Activated gamma-delta T cell (primary cell): ENCODE results near the gene TCAIM.
"Not testable (repeated sequence)": the region's sequence is repeated elsewhere in the genome, so short reads cannot be mapped to it uniquely, and the experiment has no call there.

ENCODE experiments used
- DNase-seq: peaks from one replicate; lab custom pipeline; 2025; lab: John Stamatoyannopoulos, UW

TCAIM gene

DNA sequence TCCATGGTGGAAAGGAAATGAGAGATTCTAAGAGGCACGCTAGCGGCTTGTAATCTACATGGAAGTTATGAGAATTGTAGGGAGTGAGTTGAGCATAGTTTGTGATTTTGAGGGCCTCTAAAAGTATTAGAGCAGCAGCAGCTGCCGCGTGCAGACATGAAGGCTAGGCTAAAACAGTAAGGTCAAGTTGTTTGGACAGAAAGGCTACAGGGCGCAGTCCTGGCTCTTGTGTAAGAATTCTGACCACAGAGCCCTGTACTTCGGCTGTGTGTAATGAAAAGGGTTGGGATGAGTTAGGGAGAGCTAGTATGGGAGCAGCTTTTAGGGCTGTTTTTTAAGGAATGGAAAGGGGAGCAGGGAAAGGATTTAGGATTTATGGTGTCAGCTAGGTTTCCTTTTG is 8.0 kb downstream of the TCAIM start:
- not testable (repeated sequence) for DNase-seq

DNA sequence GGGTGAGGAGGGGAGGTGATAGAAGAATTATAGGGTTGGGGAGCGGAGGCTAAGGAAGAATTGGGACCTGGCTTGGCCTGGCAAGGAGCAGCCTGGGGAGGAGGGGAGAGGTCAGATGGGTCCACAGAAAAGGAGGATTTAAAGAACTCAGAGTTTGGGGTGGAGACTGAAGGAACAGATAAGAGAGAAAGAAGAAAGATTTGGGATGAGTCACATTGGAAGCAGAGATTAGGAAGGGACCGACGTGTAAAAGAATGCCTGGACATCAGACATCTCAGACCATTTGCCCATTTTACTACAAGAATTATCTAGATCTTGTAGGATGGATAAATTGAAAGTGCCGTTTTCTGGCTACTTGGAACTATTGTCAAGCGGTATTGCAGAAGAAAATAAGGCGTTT is 10.4 kb downstream of the TCAIM start:
- DNase-seq = no peak

DNA sequence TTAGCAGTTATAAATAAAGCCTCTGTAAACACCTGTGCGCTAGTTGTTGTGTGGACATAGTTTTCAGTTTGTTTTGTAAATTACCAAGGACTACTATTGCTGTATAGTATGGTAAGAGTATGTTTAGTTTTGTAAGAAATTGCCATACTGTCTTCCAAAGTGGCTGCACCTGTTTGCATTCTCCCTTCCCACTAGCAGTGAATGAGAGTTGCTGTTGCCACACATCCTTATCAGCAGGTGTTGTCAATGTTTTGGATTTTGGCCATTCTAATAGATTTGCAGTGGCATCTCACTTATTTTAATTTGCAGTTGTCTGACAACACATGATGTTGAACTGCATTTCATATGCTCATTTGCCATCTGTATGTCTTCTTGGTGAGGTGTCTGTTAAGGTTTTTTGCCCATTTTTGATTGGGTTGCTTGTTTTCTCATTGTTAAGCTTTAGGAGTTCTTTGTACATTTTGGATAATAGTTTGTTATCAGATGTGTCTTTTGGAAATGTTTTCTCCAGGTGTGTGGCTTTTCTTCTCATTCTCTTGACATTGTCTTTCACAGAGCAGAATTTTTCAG is 14.9 kb downstream of the TCAIM start:
- no peak for DNase-seq

DNA sequence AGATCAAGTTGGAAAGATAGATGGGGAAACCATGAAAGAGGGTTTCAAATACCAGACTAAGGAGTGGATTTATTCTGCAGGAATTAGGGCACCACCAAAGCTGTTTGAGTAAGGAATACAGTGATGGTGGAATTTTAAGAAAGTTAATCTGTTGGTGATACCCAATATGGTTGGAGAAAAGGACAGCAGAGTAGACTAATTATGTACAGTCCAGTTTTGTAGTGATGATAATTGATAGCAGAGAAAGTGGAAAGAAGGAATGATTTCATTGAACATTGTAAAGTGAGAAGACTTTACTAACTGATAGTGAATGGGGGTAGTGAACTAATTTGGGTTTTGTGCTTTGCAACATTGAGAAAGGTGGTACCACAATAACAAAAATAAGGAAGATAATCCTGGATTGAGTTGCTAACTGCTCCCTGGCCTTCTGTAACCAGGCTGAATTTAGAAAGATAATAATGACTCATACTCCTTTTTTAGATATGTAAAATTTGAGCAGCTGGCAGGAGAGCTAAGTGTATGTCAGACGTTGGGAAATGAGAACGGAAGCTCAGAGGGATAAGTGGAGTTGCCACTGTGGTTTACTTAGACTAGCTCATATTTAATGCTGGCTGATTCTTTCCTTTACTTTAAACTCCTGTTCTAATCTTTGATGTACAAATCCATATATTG is 16.9 kb downstream of the TCAIM start:
- no peak for DNase-seq

DNA sequence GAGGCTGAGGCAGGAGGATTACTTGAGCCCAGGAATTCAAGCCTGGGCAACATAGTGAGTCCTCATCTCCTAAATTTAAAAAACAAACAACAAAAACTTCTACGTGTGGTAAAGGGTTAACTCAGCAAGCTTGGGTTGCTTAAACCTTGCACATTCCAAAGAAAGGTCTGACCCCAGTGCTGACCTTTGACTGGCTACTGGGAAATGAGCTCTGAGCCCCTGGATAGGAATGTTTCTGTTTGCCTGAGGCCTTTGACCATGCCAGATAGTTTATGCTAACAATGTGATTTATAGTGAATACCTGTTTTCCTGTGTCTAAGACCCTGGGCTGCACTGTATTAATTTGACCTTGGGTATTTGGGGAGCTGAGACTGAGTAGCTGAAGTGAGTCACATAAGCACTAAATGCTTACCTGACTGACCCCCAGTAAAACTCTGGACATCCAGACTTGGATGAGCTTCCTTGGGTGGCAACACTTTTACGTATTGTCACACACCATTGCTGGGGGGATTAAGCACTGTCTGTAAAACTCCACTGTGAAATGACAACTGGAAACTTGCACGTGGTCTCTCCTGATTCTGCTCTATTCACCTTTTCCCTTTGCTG is 20.7 kb downstream of the TCAIM start:
- DNase-seq = no peak

DNA sequence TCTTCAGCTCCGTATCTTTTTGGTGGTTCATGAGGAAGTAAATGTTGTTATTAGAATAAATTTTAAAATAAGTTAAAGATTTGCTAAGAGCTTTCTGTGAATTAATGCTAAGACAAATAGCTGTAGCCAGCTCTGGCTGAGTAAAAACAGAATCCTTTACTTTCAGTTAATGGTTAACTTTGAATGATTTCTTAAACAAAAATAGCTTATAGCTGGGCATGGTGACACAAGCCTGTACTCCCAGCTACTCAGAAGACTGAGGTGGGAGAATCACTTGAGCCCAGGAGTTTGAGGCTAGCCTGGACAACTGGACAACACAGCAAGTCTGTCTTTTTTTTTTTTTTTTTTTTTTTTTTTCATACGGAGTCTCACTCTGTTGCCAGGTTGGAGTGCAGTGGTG is 25.0 kb downstream of the TCAIM start:
- no peak for DNase-seq

DNA sequence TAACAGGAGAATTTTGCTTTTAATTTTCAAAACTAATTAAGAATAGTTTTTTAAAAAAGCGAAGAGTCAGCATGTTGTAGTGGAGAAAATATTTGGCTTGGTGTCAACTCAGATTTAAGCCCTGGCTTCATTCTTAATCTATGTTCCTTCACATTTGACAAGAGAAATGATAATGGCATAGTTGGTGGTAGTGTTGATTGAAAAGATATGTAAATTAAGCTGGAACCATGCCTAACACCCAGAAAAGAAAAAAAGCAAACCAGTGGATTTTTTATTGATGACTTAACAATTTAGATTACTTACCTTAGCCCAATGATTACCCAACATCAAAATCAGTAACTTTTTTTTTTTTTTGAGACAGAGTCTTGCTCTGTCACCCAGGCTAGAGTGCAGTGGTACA is 27.4 kb downstream of the TCAIM start:
- DNase-seq = no peak

DNA sequence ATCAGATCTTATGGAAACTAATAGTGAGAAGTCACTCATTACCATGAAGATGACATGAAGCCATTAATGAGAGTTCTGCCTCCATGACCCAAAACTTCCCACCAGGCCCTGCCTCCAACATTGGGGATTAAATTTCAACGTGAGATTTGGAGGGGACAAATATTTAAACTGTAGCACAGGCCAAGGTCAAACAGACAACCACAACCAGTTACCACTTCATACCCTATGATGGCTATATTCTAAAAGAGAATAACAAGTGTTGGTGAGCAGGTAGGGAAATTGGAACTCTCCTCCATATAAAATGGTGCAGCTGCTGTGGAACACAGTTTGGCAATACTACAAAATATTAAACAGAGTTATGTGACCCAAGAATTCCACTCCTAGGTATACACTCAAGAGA is 36.9 kb downstream of the TCAIM start:
- DNase-seq = no peak

DNA sequence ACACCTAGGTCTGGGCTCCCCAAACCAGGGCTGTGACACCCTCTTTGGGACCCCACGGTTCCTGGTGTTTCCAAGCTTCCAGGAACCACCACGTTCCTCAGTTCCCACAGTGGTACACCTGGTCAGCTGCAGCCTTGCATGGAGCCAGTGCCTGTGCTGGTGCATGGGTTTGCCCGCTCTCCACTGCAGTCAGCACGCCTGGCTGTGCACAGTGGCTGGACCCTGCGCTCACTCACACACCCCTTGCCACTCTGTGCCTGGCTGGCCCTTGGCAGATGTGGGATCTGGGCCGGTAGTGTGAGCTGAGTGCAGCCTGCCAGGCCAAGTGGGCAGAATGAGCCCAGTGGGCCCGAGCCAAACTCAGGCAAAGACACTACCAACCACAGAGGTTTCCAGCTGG is 48.8 kb downstream of the TCAIM start:
- DNase-seq = no peak

DNA sequence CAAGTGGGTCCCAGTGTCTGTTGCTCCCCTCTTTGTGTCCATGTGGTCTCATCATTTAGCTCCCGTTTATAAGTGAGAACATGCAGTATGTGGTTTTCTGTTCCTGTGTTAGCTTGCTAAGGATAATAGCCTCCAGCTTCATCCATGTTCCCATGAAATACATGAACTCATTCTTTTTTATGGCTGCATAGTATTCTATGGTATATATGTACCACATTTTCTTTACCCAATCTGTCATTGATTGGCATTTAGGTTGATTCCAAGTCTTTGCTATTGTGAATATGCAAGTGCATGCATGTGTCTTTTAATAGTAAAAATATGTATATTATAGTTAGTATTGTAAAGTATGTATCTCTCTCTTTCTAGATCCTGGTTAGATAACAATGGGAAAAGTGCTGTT is 53.9 kb downstream of the TCAIM start:
- DNase-seq = no peak

DNA sequence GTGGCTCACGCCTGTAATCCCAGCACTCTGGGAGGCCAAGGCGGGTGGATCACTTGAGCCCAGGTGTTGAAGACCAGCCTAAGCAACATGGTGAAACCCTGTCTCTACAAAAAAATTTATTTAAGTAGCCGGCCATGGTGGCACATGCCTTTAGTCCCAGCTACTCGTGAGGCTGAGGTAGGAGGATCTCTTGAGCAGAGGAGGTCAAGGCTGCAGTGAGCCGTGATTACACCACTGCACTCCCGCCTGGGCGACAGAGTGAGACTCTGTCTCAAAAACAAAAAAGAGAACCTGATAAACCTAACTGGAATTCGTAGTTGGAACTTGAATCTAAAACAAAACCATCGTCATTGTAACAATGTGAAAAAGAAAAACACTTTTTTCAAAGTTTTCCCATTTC is 57.1 kb downstream of the TCAIM start:
- no peak for DNase-seq

DNA sequence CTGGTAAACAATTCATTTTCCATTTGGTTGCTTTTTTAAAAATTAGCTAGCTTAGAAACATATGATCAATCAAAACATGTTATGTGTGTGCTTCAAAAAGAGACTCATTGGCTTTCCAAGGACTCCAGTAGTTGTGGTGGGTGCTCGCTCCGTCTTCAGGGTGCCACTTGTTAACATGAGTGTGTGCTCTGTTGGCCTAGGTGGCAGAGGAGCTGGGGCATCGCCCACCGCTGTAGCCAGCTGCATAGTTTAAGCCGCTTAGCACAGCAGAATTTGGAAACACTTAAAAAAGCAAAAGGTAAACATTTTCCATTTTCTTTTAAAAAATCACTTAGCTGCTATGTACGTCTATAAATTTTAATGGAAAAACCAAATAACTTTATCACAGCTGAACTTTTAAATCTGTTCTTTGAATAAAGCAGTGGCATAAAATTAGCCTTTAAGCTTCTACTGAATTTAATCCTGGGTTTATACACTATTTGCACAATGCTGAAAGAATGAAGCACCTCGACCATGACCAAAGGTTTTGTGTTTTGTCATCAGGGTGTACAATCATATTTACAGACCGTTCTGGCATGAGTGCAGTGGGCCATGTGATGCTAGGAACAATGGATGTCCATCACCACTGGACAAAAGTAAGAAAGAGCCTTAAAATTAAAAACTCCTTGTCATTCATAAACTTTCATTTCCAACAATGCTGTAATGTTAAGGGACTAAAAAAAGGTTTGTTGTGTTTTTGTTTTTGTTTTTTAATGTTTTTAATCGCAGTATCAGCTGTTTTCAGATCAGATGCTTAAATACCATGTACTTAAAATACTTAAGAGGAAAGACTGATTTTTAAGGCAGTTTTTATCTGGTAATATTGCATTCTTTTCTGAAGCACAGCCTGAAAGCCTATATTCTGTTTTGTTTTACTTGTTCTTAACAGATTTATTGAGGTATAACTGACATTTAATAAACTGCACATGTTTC is 57.9 kb downstream of the TCAIM start:
- no peak for DNase-seq

DNA sequence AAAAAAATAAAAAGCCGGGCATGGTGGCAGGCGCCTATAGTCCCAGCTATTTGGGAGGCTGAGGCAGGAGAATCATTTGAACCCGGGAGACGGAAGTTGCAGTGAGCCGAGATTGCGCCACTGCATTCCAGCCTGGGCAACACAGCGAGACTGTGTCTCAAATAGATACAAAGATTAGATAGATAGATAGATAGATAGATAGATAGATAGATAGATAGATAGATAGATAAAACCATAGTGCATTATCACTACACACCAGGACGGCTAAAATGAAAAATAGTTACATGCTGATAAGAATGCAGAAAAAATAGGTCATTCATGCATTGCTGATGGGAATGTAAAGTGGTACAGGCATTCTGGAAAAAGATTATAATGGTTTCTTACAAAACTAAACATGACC is 59.7 kb downstream of the TCAIM start:
- DNase-seq = not testable (repeated sequence)

DNA sequence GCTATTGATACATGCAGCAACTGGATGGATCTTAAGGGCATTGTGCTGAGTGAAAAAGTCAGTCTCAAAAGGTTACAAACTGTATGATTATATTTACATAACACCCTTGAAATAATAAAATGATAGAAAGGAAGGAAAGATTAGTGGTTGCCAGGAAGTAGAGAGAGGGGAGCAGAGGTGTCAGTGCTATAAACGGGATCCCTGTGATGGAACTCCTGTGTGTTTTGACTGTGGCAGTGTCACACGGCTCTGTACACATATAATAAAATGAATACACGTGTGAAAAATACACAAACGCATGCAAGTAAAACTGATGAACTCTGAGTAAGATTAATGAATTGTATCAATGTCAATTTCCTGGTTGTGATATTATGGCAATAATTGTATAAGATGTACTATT is 60.3 kb downstream of the TCAIM start:
- DNase-seq = no peak

DNA sequence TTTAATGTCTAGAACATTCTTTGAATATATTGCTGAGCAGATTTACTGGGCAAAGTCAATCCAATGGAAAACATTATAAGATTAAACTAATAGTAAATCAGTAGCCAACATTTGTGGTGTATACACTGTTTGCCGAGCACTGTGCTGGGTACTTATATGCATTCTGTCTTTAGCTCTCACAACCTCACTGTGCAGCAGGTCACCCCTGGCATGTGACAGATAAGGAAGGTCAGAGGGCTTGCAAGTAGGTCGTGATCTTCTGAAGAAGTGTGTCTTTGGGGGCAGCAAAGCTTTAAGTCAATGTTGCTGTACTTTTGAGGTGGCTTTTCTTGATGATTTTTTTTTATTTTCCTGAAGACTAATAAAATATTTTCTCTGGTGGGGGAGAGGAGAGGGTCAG is 62.2 kb downstream of the TCAIM start:
- DNase-seq = no peak

DNA sequence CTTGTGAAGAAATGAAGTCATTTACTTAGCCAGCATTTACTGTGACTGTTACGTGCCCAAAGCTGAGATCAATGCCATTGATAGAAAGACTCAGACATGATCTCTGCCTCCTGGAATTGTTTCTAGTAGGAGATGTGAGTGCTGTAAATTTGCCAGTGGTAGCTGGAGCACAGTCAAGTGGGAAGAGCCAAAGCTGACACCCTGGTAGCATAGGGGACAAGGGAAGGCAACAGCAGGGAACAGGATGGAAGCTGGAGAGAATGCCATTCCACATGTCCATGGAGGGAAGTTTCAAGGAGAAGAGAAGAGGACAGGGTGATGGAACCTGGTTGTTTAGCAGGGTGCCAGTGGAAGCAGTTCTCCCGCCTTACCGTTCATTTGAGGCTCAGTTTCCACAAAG is 64.0 kb downstream of the TCAIM start:
- DNase-seq = no peak

DNA sequence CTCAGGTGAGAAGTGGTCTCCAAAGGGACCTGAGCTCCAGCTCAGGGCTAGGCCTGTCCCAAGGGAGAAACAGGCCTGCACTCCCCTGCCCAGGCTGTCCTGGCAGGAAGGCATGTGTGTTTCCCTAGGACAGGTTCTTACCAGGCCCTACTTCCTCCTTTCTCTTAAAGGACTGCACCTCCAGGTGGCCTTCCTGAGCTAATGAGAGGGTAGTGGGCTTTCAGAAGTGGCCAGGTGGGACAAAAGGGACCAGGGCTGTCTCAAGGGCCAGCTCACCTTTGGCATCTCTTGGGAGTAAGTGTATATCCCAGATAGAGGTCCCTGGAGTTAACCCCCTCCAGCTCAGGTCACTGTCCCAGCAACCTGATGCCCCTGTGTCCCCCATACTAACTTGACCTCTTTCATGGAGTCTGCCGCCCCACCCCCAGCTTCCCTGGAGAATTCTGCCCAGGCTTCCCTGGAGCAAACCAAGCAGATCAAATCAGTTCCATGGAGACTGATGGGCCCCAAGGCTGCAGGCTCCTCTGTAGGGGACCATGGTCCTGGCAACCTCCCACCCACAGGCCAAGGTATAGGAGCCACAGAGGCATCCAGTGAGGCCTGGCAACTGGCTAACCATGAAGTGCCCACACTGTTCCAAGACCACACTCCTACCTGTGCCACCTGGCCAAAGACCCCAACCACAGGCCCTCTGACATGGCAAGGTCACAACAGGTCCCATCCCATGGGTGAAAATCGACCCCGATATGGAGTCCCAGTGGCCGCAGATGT is 71.3 kb downstream of the TCAIM start:
- no peak for DNase-seq

DNA sequence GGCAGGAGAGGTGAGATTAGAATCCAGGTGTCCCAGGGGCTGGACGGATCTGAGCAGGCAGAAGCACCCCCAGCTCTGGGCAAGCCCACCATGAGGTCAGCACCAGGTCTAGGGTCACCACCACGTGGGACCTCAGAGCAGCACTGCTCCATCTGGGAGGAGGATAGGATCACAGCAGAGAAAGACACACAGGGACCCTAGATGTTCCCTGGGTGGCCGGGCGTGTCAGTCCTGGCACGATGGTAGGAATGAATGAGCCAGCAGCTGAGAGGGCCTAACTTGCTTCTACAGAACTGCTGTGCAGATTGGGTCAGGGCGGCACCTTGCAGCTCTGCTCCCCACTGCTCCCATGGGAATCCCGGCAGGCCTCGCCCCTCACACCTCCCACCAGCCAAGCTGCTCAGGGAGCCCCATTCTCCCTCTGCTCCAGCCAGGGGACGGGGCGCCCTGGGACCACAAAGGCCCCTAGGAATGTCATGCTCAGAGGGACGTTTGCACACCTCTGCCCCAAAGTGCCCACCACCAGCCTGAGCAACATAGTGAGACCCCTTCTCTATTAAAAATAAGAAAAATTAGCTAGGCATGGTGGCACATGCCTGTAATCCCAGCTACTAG is 72.6 kb downstream of the TCAIM start:
- no peak for DNase-seq

DNA sequence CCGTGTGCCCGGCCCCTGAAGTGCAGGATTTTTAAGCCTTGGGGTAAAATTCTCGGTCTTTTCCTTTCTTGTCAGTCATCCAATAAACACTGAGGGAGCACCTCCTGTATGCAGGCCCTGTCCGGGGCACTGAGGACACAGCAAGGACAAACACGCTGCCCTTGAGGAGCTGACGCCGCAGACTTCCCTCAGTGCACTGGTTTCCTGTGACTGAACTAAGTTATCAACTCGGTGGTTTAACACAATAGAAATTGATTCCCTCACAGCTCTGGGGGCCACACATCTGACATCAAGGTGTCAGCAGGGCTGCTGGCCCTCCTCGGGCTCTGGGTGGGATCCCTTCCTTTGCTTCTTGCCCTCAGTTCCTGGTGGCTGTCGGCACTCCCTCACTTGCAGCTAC is 73.8 kb downstream of the TCAIM start:
- no peak for DNase-seq

DNA sequence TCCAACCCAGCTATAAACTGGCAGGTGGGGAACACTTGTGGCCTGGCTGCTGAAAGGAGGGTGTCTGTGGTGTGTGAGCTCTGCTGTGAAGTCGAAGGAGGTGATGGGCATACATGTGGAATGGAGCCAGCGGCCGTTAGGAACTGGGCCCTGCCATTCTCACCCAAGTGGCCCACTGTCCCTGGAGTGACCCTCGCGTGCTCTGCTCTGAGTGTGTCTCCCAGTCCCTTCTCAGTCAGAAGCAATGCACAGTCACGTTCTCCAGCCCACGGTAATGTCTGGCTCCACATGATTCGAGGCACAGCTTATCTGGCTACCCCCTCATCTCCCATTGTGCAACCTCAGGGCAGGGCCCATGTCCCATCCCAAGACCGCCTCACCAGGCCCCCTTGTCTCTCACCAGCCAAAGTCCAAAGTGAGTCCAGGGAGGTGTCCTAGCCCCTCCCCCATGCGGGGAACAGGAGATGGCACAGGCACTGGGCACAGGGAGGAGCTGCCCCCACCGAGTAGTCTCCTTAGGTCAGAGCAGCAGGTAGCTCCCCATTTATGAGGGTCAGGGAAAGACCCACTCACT is 76.0 kb downstream of the TCAIM start:
- no peak for DNase-seq

DNA sequence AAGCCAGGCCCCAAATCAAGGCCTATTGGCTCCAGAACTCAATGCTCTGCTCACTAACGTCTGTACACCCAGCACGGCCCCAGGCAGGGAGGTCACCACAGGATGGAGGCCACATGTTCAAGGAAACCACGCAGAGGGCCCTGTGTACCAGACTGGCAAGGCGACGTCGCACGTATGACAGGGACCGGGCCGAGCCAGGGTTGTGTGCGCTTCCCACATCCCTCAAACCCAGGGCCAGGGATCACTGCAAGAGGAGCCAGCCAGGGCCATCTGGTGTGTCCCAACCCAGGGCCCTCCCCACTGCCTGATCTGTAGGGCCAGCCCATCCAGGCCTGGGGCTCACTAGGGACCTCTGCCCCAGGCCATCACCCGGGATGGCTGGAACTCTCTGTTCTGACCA is 76.9 kb downstream of the TCAIM start:
- DNase-seq = no peak
